Astrocyte of the cerebellum (primary cell): ENCODE measurements around the gene CIC.

Experiments
- DNase-seq: peaks from one replicate; pipeline ENCODE4 v3.0.0-alpha.2; 2011; ENCODE audit warnings: low read depth
- H3K4me3 ChIP-seq: 2 replicates; pipeline ENCODE4 v1.5.1; 2011; ENCODE audit warnings: mild to moderate bottlenecking, low read depth, low read length, moderate library complexity
- in situ Hi-C: cut with HindIII; loops from 2 replicates; pipeline ENCODE4 v1.10.0; 2017; ENCODE audit warnings: low sequenced_read_pairs
- TF ChIP-seq, protein P1 (sequence below): IDR thresholded peaks from 2 replicates; pipeline ENCODE4 v1.5.1; 2012; ENCODE audit warnings: low read length, low read depth, moderate library complexity, mild to moderate bottlenecking; ENCODE audit errors: missing control alignments

CIC gene

DNA sequence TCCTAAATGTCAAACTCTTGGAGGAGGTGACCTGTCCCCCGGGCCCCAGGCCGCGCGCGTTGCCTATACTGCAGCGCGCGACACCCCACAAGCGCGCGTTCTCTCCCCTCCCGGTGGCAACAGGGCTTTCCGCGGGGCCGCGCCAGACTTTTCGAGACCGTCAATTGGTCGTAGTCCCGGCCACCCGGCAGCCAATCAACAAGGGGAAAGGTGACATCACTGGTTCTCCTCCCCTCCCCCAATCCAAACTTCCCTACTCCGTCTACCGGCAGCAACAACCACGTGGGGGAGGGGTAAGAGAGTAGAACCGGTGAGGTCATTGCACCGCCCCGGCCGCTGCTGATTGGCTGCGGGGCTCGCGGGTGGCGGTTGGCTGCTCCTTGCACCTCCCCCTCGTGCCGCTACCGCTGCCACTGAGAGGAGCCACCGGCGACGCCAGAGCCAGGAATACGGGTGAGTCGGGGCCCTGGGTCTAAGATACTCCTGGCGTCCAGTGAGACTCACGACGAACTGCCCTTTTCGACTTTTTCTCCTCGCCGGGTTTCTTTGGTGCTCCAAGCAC is 829 bp upstream of the CIC start:
- TF ChIP-seq, protein P1, sequence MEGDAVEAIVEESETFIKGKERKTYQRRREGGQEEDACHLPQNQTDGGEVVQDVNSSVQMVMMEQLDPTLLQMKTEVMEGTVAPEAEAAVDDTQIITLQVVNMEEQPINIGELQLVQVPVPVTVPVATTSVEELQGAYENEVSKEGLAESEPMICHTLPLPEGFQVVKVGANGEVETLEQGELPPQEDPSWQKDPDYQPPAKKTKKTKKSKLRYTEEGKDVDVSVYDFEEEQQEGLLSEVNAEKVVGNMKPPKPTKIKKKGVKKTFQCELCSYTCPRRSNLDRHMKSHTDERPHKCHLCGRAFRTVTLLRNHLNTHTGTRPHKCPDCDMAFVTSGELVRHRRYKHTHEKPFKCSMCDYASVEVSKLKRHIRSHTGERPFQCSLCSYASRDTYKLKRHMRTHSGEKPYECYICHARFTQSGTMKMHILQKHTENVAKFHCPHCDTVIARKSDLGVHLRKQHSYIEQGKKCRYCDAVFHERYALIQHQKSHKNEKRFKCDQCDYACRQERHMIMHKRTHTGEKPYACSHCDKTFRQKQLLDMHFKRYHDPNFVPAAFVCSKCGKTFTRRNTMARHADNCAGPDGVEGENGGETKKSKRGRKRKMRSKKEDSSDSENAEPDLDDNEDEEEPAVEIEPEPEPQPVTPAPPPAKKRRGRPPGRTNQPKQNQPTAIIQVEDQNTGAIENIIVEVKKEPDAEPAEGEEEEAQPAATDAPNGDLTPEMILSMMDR, result no peak
- in situ Hi-C loops, result no loop called here

DNA sequence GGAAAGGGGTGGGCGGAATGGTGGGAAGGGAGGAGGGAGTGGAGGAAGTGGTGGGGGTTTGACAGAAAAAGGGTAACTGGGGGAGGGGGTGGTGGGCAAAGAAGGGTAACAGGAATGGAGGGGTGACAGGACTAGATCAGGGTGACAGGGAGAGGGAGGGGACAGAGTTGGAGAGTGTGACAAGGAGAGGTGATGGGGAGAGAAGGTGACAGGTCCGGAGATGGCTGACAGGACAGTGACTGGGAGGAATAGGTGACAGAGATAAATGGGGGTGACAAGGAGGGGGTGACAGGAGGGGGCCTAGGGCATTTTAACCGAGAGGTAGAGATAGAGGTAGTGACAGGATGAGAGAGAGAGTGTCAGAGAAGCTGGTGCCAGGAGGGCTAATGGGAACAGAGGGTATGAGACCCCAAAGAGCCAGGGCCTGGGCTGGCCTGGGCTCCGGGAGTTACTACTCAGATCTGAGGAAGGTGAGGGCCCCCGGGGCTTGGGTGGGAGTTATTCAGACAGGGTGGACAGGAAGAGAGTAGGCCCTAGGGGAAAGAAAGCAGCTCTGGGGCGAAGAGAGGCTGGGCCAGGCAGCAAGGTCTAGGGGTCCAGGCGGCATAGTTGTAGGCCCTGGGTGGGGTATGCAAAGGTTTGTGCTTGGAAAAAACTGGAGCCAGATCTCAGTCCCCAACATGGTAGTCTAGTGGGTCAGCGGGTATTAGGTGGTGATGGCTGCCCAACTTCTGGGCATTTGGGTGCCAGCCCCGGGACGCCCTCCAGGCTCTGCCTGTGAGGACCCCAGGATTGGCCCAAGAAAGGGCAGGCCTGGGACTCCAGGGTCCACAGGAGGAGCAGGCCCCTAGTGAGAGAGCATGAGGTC is 660 bp downstream of the CIC start:
- TF ChIP-seq, protein P1, result no peak
- in situ Hi-C loops, result no loop called here
- no peak for DNase-seq
- peak overlapping the region; percentile 67 for H3K4me3 ChIP-seq

More for the DNA sequence above, 829 bp upstream of the CIC start:
- DNase-seq, result peak; percentile 99
- peak overlapping the region; percentile 67 for H3K4me3 ChIP-seq

DNA sequence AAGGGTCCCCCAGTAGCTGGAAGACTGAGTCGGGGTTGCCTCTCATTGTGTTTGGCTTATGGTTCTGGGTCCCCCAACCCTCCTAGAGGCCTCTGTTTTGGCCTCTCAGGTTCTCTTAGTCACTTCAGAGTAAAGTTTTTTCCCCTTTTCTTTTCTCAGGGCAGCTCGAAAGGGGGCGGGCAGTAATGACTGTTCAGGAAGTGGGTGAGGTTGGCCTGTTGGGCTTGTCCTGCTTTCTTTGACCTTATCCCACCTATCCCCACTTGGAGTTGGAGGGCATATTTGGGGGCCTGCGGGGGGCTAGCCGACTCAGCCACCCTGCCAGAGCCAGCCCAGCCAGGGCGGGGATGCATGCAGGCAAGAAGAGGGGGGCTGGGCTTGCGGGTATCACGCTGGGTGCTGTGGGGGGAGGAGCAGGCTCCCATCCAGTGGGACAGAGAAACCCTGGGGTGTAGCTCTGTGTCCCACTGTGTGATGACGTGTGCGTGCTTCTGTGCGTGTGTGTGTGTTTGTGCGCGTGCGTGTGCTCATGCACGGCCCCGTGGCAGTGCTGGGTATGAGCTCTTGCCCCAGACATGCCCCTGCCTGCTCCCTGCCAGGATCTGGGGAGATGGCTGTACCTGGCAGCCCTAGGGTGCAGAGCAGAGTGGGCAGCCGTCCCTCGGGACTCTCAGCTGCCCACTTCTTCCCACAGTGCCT is 1.4 kb downstream of the CIC start:
- DNase-seq, result no peak
- TF ChIP-seq, protein P1, result no peak
- H3K4me3 ChIP-seq, result peak overlapping the region; percentile 67
- in situ Hi-C loops, result no loop called here

DNA sequence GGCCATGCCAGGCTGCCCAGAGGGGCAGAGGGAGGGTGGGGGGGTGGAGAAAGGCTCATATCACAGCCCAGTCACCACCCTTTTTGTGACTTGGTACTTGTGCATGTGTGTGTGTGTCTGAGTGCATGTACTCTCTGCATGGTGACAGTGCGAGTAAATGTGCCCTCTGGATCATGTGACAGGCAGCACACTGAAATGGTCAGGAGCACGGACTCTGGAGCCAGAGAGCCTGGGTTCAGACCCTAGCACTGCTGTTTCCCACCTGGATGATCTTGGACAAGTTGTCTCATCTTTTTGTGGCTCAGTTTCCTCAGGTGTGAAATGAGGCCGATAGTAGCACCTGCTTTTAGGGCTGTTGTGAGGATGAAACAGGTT is 2.0 kb downstream of the CIC start:
- in situ Hi-C loops, result no loop called here
- TF ChIP-seq, protein P1, result no peak
- peak overlapping the region; percentile 67 for H3K4me3 ChIP-seq
- DNase-seq, result no peak

DNA sequence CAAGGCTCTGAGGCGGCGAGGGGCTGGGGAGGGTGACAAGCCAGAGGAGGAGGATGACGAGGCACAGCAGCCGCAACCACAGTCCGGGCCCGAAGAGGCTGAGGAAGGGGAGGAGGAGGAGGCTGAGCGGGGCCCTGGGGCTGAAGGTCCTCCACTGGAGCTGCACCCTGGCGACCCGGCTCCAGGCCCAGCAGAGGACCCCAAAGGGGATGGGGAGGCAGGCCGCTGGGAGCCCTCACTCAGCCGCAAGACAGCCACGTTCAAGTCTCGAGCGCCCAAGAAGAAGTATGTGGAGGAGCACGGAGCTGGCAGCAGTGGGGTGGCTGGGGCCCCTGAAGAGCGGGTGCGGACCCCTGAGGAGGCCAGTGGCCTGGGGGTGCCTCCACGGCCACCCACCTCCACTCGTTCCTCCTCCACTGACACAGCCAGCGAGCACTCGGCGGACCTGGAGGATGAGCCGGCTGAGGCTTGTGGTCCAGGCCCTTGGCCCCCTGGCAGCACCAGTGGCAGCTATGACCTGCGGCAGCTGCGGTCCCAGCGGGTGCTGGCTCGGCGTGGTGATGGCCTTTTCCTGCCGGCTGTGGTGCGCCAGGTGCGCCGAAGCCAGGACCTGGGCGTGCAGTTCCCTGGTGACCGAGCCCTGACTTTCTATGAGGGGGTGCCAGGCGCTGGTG is 2.9 kb downstream of the CIC start:
- H3K4me3 ChIP-seq, result no peak overlapping the region
- DNase-seq, result no peak
- TF ChIP-seq, protein P1, result no peak
- in situ Hi-C loops, result no loop called here

DNA sequence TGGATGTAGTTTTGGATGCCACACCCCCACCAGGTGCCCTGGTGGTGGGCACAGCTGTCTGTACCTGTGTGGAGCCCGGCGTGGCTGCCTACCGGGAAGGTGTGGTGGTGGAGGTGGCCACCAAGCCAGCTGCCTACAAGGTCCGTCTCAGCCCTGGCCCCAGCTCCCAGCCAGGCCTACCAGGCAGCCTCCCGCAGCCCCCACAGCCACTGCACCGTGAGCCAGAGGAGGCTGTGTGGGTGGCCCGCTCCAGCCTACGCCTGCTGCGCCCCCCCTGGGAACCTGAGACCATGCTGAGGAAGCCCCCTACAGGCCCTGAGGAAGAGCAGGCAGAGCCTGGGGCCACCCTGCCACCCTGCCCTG is 3.5 kb downstream of the CIC start:
- in situ Hi-C loops, result no loop called here
- TF ChIP-seq, protein P1, result no peak
- no peak overlapping the region for H3K4me3 ChIP-seq
- DNase-seq, result no peak
